Prostate gland (tissue), 2 donors: ENCODE data around the gene WDR86. TPM values are rescaled to one million over a fixed set of nuclear protein-coding genes. Genes with fewer than 3 reads are reported as not detected.

Experiments used
- DNase-seq: peaks from one replicate; pipeline ENCODE4 v3.0.0-alpha.2; 2019; ENCODE audit warnings: low spot score
- H3K27ac ChIP-seq, 2 donors: fragments of 200-600 bp; sonication (generic); 2 replicates each; pipeline ENCODE4 v1.5.1; 2017 to 2019
- H3K27me3 ChIP-seq: fragments of 200-600 bp; sonication (generic); replicated peaks from 2 replicates; pipeline ENCODE4 v1.5.1; 2019; ENCODE audit not compliant: insufficient read depth
- H3K36me3 ChIP-seq, 2 donors: fragments of 200-600 bp; sonication (generic); 1 replicate in 1 of 2; 2 replicates in 1 of 2; pipeline versions ENCODE4 v1.5.1 to v1.8.1; 2017 to 2019
- H3K4me1 ChIP-seq: fragments of 200-600 bp; sonication (generic); replicated peaks from 2 replicates; pipeline ENCODE4 v1.5.1; 2019
- H3K4me3 ChIP-seq, 2 donors: fragments of 200-600 bp; sonication (generic); 2 replicates each; pipeline ENCODE4 v1.5.1; 2017 to 2019
- H3K9me3 ChIP-seq: fragments of 200-600 bp; sonication (generic); 2 replicates; pipeline ENCODE4 v1.5.1; 2017
- POLR2A ChIP-seq: fragments of 450-650 bp; IDR thresholded peaks from one replicate; pipeline ENCODE4 v1.6.1; 2016; ENCODE audit warnings: antibody characterized with exemption, mild to moderate bottlenecking
- POLR2AphosphoS5 ChIP-seq: sonication (generic); formaldehyde crosslinking; IDR thresholded peaks from one replicate; pipeline ENCODE4 v1.6.1; 2017; ENCODE audit warnings: antibody characterized with exemption
- WGBS: methylation state at CpG from one replicate; pipeline ENCODE4 v1.1.5; 2018; 5-methylcytosine and 5-hydroxymethylcytosine counted together
- intact Hi-C: fragments of 100-400 bp; cut with DNase I; formaldehyde crosslinking; loops from one replicate; pipeline ENCODE4 v1.14.2; 2022
- total RNA-seq, 2 donors: library from RNA; depleted of rRNA; stranded (reverse); fragments of >200 nt; gene quantifications; one replicate each; pipeline ENCODE4 v1.1.0, GENCODE V29; 2016
- TF ChIP-seq, protein P1 (sequence below), 4 experiments: fragments of 200-600 bp in 2 of 4; fragments of 450-650 bp in 2 of 4; sonication (generic) in 2 of 4; IDR thresholded peaks; 1 replicate in 3 of 4; 2 replicates in 1 of 4; pipeline ENCODE4 v1.5.1; 2016 to 2019; ENCODE audit warnings: antibody characterized with exemption in 4 of 4, mild to moderate bottlenecking in 2 of 4, moderate library complexity in 2 of 4

Gene WDR86
- total RNA-seq, 2 donors from 2014 or later, result 3.6 to 12.8 TPM

- Histone ChIP-seq H3K27me3 (no peaks in the 10 kb centered on the region), H3K4me3 (no peak overlapping the region)
- intact Hi-C loops, result no loop called here
Observed at GRCh38 chr7:151434549-151434948, 24.7 kb upstream of the WDR86 start.

GRCh38 chr7:151433721-151434400 is 24.0 kb upstream of the WDR86 start:
- intact Hi-C loops, result no loop called here
- Histone ChIP-seq H3K4me1 (no peaks in the 10 kb centered on the region), H3K36me3 (no peaks in the 10 kb centered on the region), H3K9me3 (no peaks in the 10 kb centered on the region), H3K27ac (no peak overlapping the region), H3K27me3 (no peaks in the 10 kb centered on the region), H3K4me3 (no peak overlapping the region)
- TF ChIP-seq POLR2AphosphoS5 (no peak), POLR2A (no peak)
- TF ChIP-seq, protein P1, sequence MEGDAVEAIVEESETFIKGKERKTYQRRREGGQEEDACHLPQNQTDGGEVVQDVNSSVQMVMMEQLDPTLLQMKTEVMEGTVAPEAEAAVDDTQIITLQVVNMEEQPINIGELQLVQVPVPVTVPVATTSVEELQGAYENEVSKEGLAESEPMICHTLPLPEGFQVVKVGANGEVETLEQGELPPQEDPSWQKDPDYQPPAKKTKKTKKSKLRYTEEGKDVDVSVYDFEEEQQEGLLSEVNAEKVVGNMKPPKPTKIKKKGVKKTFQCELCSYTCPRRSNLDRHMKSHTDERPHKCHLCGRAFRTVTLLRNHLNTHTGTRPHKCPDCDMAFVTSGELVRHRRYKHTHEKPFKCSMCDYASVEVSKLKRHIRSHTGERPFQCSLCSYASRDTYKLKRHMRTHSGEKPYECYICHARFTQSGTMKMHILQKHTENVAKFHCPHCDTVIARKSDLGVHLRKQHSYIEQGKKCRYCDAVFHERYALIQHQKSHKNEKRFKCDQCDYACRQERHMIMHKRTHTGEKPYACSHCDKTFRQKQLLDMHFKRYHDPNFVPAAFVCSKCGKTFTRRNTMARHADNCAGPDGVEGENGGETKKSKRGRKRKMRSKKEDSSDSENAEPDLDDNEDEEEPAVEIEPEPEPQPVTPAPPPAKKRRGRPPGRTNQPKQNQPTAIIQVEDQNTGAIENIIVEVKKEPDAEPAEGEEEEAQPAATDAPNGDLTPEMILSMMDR (IDR thresholded peaks at IDR 0.05), result no peak
- WGBS, result 90% methylated on average over 15 of the region's 15 CpGs
- DNase-seq, result no peak

More at GRCh38 chr7:151434549-151434948, 24.7 kb upstream of the WDR86 start:
- no peak for DNase-seq
- Histone ChIP-seq H3K4me1 (no peaks in the 10 kb centered on the region), H3K36me3 (no peaks in the 10 kb centered on the region), H3K27ac (no peak overlapping the region), H3K9me3 (no peaks in the 10 kb centered on the region)
- no peak for TF ChIP-seq POLR2A
- TF ChIP-seq, protein P1 (IDR thresholded peaks at IDR 0.05), result no peak
- TF ChIP-seq POLR2AphosphoS5, result no peak
- WGBS, result 90% methylated on average over 4 of the region's 4 CpGs

DNA sequence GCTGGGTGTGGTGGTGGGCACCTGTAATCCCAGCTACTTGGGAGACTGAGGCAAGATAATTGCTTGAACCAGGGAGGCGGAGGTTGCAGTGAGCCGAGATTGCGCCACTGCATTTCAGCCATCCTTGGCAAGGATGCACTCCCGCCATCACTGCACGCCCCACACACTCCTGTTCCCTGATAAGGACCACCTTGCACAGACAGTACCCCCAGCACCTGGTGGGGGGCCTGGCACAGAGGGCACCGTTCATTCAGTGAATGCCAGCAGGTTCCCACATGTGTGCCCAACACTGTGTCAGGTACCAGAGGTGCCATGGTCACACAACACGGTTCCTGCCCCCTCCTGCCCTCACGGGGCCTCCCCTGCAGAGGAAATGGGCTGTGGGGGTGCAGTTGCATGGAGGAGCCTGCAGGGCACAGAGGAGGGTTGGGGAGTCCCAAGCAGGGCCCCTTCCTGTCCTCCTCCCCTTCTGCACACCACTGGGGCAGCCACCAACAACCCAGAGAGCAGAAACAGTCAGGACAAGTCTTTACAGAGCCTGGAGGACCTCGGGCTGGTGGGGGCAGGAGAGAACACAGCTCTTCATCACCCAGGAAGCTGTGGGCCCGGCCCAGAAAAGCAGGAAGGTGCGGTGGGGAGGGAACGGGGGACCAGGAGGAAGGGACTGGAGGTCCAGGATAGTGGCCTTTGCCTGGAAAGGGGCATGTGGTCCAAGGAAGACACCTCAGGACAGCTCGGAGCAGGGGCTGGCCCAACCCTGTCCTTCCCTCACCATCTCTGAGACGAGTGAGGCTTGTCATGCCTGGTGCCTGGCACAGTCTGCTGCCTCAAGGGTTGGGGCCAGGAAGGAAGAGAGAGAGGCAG is 23.1 kb upstream of the WDR86 start:
- no peak overlapping the region for H3K4me3 ChIP-seq
- H3K4me1 ChIP-seq, result no peaks in the 10 kb centered on the region
- H3K9me3 ChIP-seq, result no peaks in the 10 kb centered on the region
- DNase-seq, result no peak
- WGBS, result 60% methylated on average over 14 of the region's 14 CpGs
- no peaks in the 10 kb centered on the region for H3K36me3 ChIP-seq
- intact Hi-C loops, result no loop called here
- no peaks in the 10 kb centered on the region for H3K27me3 ChIP-seq
- H3K27ac ChIP-seq, result no peak overlapping the region
- no peak for TF ChIP-seq POLR2A
- TF ChIP-seq, protein P1 (IDR thresholded peaks at IDR 0.05), result peak in 1 of 4 experiments; percentile 10

- Histone ChIP-seq H3K27me3 (no peaks in the 10 kb centered on the region), H3K36me3 (no peaks in the 10 kb centered on the region), H3K4me3 (no peak overlapping the region), H3K4me1 (no peaks in the 10 kb centered on the region), H3K27ac (no peak overlapping the region), H3K9me3 (no peaks in the 10 kb centered on the region)
- DNase-seq, result no peak
- intact Hi-C loops, result no loop called here
- WGBS, result 97% methylated on average over 24 of the region's 25 CpGs
- no peak for TF ChIP-seq POLR2A
- no peak for TF ChIP-seq POLR2AphosphoS5
- TF ChIP-seq, protein P1 (IDR thresholded peaks at IDR 0.05), result no peak
Observed at GRCh38 chr7:151431768-151432311, 22.0 kb upstream of the WDR86 start.
